HG02763 (cell line): Measurements from ENCODE around the gene ZNF334.

ENCODE experiments used
- ATAC-seq: cut with Tn5 transposase; IDR thresholded peaks from one replicate; pipeline ENCODE4 v1.9.1; 2021; ENCODE audit warnings: mild to moderate bottlenecking, moderate library complexity; ENCODE audit not compliant: unreplicated experiment

ZNF334 gene

DNA sequence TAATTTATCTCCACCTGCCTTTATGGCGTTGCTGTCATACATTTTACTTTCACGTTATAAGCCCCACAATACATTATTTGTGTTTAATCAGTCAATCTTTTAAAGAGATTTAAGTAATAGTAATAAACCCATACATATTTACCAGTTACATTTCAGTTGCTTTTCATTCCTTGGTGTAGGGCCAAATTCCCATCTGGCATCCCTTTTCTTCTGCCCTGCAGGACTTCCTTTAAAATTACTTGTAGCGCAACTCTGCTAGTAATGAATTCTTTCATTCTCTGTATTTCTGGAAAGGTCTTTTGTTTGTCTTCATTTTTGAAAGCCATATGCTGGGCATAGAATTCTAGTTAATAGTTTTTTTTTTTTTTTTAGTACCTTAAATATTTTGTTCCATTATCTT, 24.9 kb downstream of the ZNF334 start:
- ATAC-seq: no peak

GRCh38 chr20:46487628-46488027, 25.7 kb downstream of the ZNF334 start:
- no peak for ATAC-seq

- no peak for ATAC-seq
Measured at GRCh38 chr20:46485431-46485830, 27.9 kb downstream of the ZNF334 start.

DNA sequence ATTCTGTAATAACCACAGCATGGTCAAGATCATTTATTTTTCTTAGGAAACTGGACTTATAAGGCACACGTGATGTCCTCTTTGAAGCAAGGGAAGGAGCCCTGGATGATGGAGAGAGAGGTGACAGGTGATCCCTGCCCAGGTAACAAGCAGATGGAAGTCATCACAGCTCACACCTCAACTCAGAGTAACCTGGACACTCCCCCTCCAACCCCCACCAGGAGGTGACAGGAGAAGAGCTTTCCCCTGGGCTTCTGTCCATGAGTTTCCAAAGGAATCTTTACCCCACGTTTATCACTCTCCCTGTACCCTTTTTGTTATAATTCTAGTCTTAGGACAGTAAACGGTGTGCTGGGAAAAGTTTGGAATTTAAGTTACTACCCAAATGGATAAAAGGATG, 28.4 kb downstream of the ZNF334 start:
- no peak for ATAC-seq

DNA sequence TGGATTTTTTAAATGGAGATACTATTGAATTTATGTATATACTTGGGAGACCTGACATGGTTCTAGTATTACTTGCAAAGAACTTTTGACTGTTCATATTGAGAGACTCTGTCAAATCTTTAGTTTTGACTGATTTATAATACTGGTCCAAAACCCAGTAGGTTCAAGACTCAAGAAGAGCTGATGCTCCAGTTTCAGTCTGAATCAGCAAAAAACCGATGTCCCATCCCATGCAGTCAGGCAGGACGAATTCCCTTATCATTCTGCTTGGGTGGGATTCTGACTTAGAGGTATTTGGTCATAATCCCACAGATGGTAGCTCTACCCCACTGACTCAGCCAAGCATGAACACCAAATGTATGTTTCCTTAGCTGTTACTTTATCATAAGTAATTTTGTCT, 29.5 kb downstream of the ZNF334 start:
- no peak for ATAC-seq

- ATAC-seq: no peak
Measured at GRCh38 chr20:46482864-46483263, 30.5 kb downstream of the ZNF334 start.

DNA sequence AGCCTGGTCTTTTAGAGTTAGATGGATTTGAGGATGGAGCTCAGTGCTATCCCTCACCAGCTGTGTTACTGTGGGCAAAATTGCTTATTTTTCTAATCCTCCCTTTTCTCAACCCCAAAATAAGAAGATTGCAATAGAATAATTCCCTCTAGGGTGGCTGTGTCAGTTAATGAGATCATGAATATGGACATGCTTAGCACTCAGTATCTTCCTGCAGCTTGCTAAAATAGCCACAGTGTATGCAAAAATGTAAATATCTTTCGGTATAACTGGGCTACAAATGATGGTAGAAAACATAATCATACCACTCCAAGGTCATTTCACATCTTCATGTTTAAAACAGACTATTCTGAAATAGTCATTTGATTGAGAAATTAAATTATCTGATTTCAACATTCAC, 35.7 kb downstream of the ZNF334 start:
- no peak for ATAC-seq

DNA sequence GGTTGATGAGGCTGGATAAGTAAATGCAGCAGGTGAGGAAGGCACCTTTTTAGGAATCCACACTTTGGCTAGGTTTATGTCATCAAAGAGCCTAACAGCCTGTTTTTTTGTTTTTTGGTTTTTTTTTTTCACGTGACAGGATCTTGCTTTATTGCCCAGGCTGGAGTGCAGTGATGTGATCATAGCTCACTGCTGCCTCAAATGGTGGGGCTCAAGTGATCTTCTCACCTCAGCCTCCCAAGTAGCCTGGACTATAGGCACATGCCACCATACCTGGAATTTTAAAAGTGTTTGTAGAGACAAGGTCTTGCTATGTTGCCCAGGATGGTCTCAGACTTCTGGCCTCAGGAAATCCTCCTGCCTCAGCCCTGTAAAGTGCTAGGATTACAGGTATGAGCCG, 36.1 kb downstream of the ZNF334 start:
- no peak for ATAC-seq

- ATAC-seq: no peak
Measured at GRCh38 chr20:46468508-46468907, 44.9 kb downstream of the ZNF334 start.

GRCh38 chr20:46464451-46464850, 48.9 kb downstream of the ZNF334 start:
- ATAC-seq: no peak

DNA sequence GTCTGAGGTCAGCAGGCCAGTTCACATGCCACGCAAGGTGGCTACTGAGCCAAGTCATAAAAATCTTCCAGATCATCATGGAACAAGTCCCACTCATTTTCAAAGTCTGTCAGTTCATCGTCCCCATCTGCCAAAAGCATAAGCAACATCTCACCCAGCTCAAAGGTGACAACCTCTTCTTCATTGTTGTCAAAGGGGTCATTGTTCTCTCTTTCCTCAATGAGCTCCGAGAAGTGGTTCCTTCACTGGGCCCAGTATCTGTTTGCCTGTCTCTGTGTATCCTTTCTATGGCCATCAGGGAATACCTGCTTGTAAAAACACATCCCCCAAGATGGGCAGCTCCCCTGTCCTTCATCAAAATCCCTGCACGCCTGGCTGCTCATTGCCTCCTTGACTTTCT, 49.5 kb downstream of the ZNF334 start:
- no peak for ATAC-seq

GRCh38 chr20:46461808-46462207, 51.6 kb downstream of the ZNF334 start:
- no peak for ATAC-seq

- ATAC-seq: no peak
Measured at GRCh38 chr20:46458866-46459750, 54.3 kb downstream of the ZNF334 start.

- no peak for ATAC-seq
Measured at GRCh38 chr20:46456255-46457028, 56.9 kb downstream of the ZNF334 start.

DNA sequence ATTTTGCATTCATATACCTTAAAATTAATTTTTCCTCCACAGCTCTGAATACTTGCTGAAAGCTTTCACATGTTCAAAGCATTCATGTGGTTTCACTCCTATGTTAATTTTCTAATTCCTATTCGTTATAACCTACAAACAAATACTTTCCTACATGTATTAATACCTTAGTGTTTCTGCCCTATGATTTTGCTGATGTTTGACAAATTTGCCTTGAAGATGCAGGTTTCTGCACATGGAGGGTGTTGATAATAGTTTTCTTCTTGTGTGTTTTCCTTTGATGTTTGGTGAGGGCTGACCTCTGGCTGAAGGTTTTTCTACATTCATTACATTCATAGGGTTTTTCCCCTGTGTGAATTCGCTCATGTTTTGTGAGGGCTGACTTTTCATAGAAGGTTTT, 57.6 kb downstream of the ZNF334 start:
- no peak for ATAC-seq
